ENCODE measurements around the gene DNAJC22. TPM values are rescaled to one million over a fixed set of nuclear protein-coding genes. Genes with fewer than 3 reads are reported as not detected.
A peak's percentile ranks its signal among the peaks of the same experiment; 100 is the strongest.

The DNAJC22 gene
- total and polyA plus RNA-seq, 10 donors = 0.10 to 1.9 (median 0.70) TPM

GRCh38 chr12:49388682-49389386, 42.1 kb downstream of the DNAJC22 start:
- H3K4me3 ChIP-seq = peak overlapping the region in 1 of 8 donors; percentile 4
- H3K4me1 ChIP-seq = peaks cover 0 to 4% (median 0%) of the 10 kb centered on the region in 6 donors
- TF ChIP-seq POLR2A (IDR thresholded peaks at IDR 0.05) (no peak), CTCF (IDR thresholded peaks at IDR 0.05 in 8 of 11, conservative IDR thresholded peaks at IDR 0.05 in 3 of 11) (peak in 7 of 11 experiments; percentile 38 to 62 (median 54)), POLR2AphosphoS5 (IDR thresholded peaks at IDR 0.05) (peak in 1 of 3 donors; percentile 18)
- 41 to 50% (median 48%) methylated on average over 15 to 18 of the region's 18 CpGs for WGBS, 5 donors
- no peaks in the 10 kb centered on the region for H3K27me3 ChIP-seq (replicated peaks in 1 of 7)
- DNase-seq = peak; percentile 90
- H3K36me3 ChIP-seq = peaks cover 0 to 6% (median 0%) of the 10 kb centered on the region in 6 donors
- H3K9me3 ChIP-seq = no peaks in the 10 kb centered on the region
- intact Hi-C loops (cut with DNase I; ENCODE audit: low total_unique reads) = no loop called here
- no peak overlapping the region for H3K27ac ChIP-seq

- intact Hi-C loops (cut with DNase I; ENCODE audit: low total_unique reads) = no loop called here
Observed at GRCh38 chr12:49389387-49389703, 42.7 kb downstream of the DNAJC22 start.

GRCh38 chr12:49397000-49397399, 50.3 kb downstream of the DNAJC22 start:
- no peaks in the 10 kb centered on the region for H3K27me3 ChIP-seq (replicated peaks in 1 of 7)
- no peaks in the 10 kb centered on the region for H3K36me3 ChIP-seq
- TF ChIP-seq POLR2AphosphoS5 (IDR thresholded peaks at IDR 0.05) (no peak), CTCF (IDR thresholded peaks at IDR 0.05 in 8 of 11, conservative IDR thresholded peaks at IDR 0.05 in 3 of 11) (no peak), POLR2A (IDR thresholded peaks at IDR 0.05) (no peak)
- no peak overlapping the region for H3K4me3 ChIP-seq
- intact Hi-C loops (cut with DNase I; ENCODE audit: low total_unique reads) = no loop called here
- H3K27ac ChIP-seq = no peak overlapping the region
- DNase-seq = no peak
- peaks cover 0 to 5% (median 0%) of the 10 kb centered on the region in 6 donors for H3K4me1 ChIP-seq
- no peaks in the 10 kb centered on the region for H3K9me3 ChIP-seq
- WGBS, 5 donors = 93 to 100% (median 100%) methylated on average over 1 of the region's 1 CpG

More at GRCh38 chr12:49389387-49389703, 42.7 kb downstream of the DNAJC22 start:
- Histone ChIP-seq H3K27ac (no peak overlapping the region), H3K27me3 (replicated peaks in 1 of 7) (no peaks in the 10 kb centered on the region), H3K4me1 (peaks cover 0 to 4% (median 0%) of the 10 kb centered on the region in 6 donors), H3K4me3 (peak overlapping the region in 1 of 8 donors; percentile 4), H3K9me3 (no peaks in the 10 kb centered on the region), H3K36me3 (peaks cover 0 to 6% (median 0%) of the 10 kb centered on the region in 6 donors)
- WGBS, 5 donors = 72 to 76% (median 75%) methylated on average over 11 to 13 of the region's 13 CpGs
- peak in 1 of 11 experiments; percentile 1 for TF ChIP-seq CTCF (IDR thresholded peaks at IDR 0.05 in 8 of 11, conservative IDR thresholded peaks at IDR 0.05 in 3 of 11)
- no peak for TF ChIP-seq POLR2A (IDR thresholded peaks at IDR 0.05)
- no peak for TF ChIP-seq POLR2AphosphoS5 (IDR thresholded peaks at IDR 0.05)
- DNase-seq = no peak

GRCh38 chr12:49400304-49400703, 53.6 kb downstream of the DNAJC22 start:
- WGBS, 5 donors = 77 to 89% (median 81%) methylated on average over 1 of the region's 1 CpG
- no peak for DNase-seq

More at GRCh38 chr12:49400304-49400703, 53.6 kb downstream of the DNAJC22 start:
- no peak overlapping the region for H3K4me3 ChIP-seq
- no peaks in the 10 kb centered on the region for H3K9me3 ChIP-seq
- no peaks in the 10 kb centered on the region for H3K27me3 ChIP-seq (replicated peaks in 1 of 7)
- H3K36me3 ChIP-seq = no peaks in the 10 kb centered on the region
- intact Hi-C loops (cut with DNase I; ENCODE audit: low total_unique reads) = no loop called here
- H3K27ac ChIP-seq = no peak overlapping the region
- peaks cover 0 to 5% (median 0%) of the 10 kb centered on the region in 6 donors for H3K4me1 ChIP-seq
- TF ChIP-seq POLR2A (IDR thresholded peaks at IDR 0.05) = no peak
- no peak for TF ChIP-seq POLR2AphosphoS5 (IDR thresholded peaks at IDR 0.05)
- no peak for TF ChIP-seq CTCF (IDR thresholded peaks at IDR 0.05 in 8 of 11, conservative IDR thresholded peaks at IDR 0.05 in 3 of 11)

Measured in spleen (tissue), 11 donors.